T-helper 1 cell (primary cell): ENCODE data around the gene HIKESHI.

ENCODE experiments used
- DNase-seq, 5 donors: peaks; one replicate each; pipeline ENCODE4 v3.0.0-alpha.2; 2012 to 2020

The HIKESHI gene

DNA sequence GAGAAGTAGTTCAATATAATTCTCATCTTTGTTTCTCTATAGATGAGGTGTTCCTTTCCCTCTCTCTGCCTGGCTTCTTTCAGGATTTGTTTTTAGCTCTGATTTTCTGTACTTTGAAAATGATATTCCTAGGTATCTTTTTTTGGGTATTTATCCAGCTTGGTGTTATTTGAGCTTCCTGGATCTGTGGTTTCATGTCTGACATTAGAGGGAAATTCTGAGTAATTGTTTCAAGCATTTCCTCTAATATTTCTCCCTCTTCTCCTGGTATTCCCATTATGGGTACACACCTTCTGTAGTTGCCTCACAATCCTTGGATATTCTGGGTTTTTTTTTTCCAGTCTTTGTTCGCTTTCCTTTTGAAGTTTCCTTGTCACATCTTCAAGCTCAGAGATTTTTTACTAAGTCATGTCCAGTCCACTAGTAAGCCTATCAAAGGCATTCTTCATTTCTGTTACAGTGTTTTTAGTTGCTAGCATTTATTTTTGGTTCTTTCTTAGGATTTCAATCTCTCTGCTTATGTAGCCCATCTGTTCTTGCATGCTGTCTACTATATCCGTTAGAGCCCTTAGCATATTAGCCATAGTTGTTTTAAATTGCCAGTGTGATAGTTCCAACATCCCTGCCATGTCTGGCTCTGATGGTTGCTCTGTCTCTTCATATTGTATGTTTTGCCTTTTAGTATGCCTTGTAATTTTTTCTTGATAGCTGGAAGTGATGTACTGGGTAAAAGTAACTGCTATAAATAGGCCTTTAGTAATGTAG is 78.4 kb downstream of the HIKESHI start:
- DNase-seq = no peak

DNA sequence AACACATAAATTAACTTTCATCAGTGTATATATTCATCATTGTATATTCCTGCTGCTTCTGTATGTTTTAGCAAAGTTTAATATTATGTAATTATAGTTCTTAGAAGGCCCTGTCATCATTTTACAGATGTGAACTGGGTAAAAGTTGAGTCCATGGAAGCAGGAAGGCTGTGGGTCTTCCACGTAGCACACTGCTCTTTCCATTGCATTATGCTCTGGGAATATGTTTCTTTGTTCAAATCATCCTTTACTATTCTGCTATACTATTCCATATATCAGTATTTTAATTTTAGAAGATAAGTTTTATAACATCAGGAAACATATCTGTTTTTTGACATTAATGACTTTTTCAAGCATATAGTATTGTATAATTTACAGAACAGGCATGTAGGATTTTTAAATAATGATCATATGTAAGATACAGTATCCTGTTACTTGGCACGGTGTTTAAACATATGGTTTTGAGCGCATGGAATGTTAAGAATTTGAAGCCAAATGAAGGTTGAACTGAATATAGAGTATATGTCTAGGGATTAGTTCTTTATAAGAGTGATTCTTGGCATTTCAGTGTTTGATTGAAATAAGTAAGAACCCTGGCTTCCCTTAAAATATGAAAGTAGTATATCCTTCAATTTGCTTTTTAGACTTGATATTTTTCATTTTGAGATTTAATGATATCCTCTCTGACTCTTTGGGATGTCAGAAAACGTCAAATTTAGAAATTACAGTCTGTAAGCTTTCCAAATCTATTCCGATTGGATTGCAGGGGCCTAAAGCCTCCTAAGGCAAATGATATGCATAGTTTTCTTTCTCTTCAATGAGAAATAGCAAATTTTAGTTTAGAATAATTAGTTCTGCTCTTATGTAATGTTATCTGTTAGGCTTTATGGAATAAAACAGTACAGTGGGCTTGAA is 81.3 kb downstream of the HIKESHI start:
- DNase-seq = no peak

DNA sequence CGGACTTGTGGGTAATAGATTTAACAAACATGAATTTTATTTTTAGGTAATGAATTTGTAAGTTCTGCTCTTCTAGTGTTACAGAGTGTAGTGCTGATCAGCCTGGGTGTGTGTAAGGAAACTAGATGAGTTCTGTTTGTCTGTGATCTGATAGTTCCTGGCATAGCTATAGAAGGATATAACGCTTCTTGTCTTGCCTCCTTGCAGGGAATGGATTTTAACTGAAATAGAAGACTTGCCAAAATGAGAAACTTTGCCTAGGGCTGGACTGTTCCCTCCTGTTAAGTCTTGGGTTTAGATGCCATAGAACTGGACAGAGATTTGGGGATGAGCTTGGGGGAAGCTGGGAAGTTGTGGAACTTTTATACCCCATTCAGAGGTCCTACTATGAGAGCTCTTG is 84.2 kb downstream of the HIKESHI start:
- no peak for DNase-seq

DNA sequence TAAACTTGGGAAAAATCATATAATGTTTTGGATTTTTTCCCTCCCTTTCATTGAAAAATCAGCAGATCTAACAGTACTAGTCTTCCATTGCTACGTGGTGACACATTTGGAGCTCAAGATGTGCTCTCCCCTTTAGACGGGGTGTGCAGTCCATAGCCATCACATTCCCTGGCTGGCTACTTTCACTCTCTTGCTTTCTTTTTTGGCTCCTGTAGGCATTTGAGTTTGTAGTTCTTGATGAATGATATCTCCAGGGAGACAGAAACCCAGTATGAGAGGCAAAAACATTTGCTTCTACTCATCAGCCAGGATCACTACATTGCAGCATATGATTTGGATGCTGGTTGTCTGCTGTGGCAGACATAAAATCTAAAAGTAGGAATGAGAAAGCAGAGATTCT is 84.7 kb downstream of the HIKESHI start:
- no peak for DNase-seq

DNA sequence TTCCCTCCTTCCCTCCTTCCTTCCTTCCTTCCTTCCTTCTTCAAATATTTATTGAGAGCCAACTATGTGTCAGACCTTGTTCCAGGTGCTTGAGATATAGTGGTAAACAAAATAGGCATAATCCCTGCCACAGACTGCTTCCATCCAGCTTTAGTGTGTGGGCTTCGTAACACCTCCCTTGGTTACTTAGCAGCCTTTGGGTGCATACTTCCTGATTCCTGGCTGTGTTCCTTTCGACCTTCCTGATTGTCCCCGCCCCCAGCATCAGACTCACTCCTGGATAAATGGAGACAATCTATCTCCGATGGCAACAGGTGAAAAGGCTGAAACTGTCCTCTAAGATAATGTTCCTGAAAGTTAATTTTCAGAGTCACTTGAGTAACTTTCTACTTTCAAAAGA is 86.2 kb downstream of the HIKESHI start:
- no peak for DNase-seq

DNA sequence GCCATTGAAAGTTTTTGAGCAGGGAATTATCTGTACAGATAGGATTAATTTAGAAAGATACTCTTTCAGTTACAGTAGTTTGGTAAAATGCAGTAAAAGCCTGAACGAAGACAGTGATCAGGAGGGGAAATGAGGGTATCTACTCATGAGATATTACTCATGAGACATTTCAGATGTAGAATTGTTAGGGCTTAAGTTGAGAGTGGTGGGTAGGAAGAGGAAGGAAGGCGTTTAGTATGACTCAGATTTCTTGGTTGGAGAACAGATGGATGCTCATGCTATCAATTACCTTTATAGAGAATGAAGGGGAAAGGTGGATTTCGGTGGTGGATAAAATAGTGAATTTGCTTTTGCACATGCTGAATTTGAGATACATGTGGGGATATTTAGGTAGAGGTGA is 88.4 kb downstream of the HIKESHI start:
- no peak for DNase-seq

DNA sequence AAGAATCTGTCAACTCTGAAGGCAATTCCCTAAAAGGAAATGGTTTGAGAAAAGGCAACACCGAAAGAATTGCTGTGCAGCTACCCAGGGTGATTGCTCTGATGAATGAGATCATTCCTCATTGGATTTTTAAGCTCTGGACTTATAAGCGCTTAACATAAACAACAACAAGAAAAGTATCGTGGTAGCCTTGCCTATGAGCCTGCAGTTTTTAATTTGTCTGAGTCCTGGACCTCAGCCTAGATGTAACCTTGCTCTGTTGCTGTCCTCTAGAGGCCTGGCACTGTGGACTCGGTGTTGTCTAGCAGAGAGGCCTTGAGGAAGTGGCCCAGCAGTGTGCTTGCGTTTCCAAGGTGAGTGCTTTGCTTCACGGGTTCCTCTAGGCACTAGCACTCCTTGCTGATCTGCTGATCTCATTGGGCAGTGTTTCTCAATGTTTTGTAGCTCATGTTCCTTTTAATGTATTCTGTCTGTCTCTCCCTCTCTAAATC is 93.1 kb downstream of the HIKESHI start:
- DNase-seq = no peak
